Astrocyte (in vitro differentiated cells and primary cell): ENCODE data around the gene EIF4B.

Experiments
- EZH2 ChIP-seq: IDR thresholded peaks from 2 replicates; pipeline ENCODE4 v1.6.1; 2012; ENCODE audit warnings: mild to moderate bottlenecking, low read length, inconsistent platforms; ENCODE audit not compliant: insufficient read depth
- TF ChIP-seq, protein P1 (sequence below): IDR thresholded peaks from 2 replicates; pipeline ENCODE4 v1.5.1; 2011; ENCODE audit warnings: low read depth, mild to moderate bottlenecking, inconsistent platforms, low read length, moderate library complexity; ENCODE audit not compliant: insufficient read depth

DNA sequence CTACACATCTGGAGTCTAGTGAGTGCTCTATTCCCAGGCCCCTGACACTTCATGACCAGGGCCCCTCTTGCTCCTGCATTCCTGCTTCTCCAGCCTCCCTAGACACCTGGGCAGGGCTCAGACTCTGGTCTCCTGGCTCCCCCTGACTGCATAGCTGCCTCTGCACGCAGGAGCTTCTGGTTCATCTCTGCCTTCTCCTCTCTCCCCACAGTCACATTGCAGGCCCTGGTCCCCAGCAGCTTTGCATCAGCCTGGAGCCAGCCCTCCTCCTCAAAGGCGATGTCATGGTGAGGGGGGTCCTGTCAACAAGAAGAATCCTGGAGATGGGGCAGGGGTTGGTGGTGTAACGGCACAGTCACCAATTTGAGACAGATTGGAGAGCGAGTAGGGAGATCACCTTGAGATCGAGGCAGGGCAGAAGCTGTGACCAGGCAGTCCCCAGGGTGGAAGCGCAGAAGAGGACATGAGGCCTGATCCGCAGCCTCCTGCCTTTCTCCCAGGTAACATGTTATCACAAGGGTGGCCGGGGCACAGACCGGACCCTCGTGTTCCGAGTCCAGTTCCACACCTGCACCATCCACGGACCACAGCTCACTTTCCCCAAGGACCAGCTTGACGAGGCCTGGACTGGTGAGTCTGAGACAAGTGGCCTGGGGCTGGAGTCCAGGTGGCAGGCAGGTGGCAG lies 51.7 kb downstream of the EIF4B start:
- TF ChIP-seq EZH2: no peak
- TF ChIP-seq, protein P1, sequence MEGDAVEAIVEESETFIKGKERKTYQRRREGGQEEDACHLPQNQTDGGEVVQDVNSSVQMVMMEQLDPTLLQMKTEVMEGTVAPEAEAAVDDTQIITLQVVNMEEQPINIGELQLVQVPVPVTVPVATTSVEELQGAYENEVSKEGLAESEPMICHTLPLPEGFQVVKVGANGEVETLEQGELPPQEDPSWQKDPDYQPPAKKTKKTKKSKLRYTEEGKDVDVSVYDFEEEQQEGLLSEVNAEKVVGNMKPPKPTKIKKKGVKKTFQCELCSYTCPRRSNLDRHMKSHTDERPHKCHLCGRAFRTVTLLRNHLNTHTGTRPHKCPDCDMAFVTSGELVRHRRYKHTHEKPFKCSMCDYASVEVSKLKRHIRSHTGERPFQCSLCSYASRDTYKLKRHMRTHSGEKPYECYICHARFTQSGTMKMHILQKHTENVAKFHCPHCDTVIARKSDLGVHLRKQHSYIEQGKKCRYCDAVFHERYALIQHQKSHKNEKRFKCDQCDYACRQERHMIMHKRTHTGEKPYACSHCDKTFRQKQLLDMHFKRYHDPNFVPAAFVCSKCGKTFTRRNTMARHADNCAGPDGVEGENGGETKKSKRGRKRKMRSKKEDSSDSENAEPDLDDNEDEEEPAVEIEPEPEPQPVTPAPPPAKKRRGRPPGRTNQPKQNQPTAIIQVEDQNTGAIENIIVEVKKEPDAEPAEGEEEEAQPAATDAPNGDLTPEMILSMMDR: no peak
